Sciatic nerve (tissue), 2 donors: ENCODE data around the gene ACTL7A. TPM values are rescaled to one million over a fixed set of nuclear protein-coding genes. Genes with fewer than 3 reads are reported as not detected.
"Not testable (repeated sequence)": the region's sequence is repeated elsewhere in the genome, so short reads cannot be mapped to it uniquely, and the experiment has no call there.

Experiments used
- ATAC-seq: fragments of 200-7000 bp; cut with Tn5 transposase; one replicate; pipeline ENCODE4 v1.9.1; 2020; ENCODE audit warnings: mild to moderate bottlenecking, moderate library complexity
- DNase-seq: peaks from one replicate; pipeline ENCODE4 v3.0.0-alpha.2; 2020; ENCODE audit warnings: low spot score
- intact Hi-C: fragments of 100-400 bp; cut with DNase I; formaldehyde crosslinking; loops from one replicate; pipeline ENCODE4 v1.14.2; 2022
- total RNA-seq: library from RNA; stranded (reverse); fragmentation: NEBNext Ultra II Directional; extraction: Animal tissue kit (Norgen Biotek cat#: 25700); gene quantifications from one replicate; pipeline ENCODE4 v1.2.1, GENCODE V29; 2021
- donor health status: DM: no; HTN: no; CAD: no.
- donor health status: DM: no; HTN: no; CAD: no.

The ACTL7A gene
- not detected for total RNA-seq

GRCh38 chr9:108861997-108862396 lies at the start of gene ACTL7A:
Gene ACTL7A (plus strand): TSS chr9:108862266. CDS start chr9:108862323, 57 bp downstream.
- ATAC-seq = no peak
- no peak for DNase-seq
- intact Hi-C loops = no loop called here

GRCh38 chr9:108812396-108813025 lies 49.6 kb upstream of the ACTL7A start:
- intact Hi-C loops = no loop called here

DNA sequence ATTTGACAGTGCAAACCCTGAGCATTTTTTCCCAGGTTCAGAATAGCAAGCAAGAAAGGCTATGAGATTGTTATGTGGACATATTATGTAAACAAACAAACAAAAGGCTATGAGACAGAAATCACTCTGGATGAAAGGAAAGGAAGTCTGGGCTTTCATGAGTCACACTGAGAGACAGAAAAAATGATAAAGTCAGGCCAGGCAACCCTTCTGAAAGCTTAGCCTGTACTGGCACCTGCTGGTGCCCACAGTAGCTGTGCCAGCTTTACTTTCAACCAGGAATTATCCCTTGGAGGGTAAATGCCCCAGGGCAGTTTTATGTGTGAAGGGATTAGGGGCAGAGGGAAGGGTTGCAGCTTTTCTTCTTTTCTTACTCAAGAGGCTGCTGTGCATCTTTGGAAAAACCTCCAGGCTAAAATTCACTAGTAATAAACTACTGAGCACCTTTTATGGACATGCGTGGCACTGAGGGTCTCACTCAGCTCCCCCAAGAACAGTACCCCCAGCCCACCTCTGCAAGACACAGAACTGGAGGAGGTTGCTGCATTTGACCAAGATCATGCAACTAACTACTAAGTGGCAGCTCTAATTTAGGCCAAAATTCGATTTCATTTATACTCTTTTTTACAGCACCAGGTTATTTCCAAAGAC lies 48.0 kb upstream of the ACTL7A start:
- ATAC-seq = peak; percentile 79
- intact Hi-C loops = no loop called here
- DNase-seq = no peak

More at GRCh38 chr9:108812396-108813025, 49.6 kb upstream of the ACTL7A start:
- ATAC-seq (no peak), DNase-seq (no peak)

DNA sequence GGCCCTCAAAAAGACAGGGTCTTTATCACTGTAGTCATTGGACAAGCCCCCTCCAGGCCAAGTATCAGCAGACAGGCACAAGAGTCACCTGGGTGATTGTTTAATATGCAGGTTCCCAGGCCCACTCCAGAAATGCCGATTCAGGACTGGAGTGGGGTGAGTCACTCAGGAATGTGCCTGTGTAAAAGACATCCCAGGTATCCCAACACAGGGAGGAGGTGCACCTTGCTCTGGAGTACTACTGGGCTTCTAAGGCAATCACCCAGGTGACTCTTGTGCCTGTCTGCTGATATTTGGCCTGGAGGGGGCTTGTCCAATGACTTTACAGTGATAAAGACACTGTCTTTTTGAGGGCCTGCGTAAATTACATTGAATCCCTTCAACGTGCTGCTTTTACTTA lies 46.9 kb upstream of the ACTL7A start:
- DNase-seq (no peak), ATAC-seq (no peak)
- intact Hi-C loops = no loop called here

DNA sequence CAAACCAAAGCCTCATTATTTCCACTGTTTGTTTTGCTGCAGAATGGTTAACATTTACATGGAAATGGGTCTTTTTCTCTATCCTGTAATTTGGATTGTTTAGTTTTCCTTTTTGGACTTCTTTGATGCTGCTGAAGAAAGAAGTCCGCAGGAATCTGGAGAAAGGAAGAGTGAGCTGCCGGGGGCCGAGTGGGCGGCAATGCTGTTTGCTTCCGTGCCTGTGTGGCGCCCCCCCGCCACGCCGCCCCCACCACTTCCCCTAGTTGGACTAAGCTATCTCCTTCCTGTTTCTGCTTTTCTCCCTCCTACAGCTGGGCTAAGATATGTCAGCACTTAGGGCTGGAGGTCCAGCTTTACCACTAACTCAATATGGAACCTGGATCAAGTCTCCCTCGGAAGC lies 46.0 kb upstream of the ACTL7A start:
- DNase-seq = no peak
- intact Hi-C loops = no loop called here
- ATAC-seq = no peak

- no peak for DNase-seq
- intact Hi-C loops = no loop called here
- ATAC-seq = no peak
Observed at GRCh38 chr9:108823829-108824228, 38.2 kb upstream of the ACTL7A start.

DNA sequence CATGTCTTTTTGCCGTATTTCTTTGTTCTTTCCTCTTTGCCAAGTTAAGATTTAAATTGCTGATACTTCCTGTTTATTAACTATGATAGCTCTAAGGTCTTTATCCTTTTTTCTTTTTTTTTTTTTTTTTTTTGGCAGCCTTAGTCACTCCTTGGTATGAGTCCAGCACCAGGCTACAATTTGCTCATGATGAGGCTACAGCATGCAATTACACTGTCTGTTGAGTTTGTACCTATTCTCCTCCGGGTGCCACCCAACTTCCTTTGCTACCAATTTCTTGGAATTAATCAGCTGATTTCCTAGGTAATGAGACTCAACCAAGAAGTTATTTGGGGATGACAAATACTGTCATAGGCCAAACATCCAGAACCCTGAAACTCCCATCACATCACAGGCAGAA lies 31.8 kb upstream of the ACTL7A start:
- ATAC-seq = no peak
- intact Hi-C loops = no loop called here
- DNase-seq = no peak

DNA sequence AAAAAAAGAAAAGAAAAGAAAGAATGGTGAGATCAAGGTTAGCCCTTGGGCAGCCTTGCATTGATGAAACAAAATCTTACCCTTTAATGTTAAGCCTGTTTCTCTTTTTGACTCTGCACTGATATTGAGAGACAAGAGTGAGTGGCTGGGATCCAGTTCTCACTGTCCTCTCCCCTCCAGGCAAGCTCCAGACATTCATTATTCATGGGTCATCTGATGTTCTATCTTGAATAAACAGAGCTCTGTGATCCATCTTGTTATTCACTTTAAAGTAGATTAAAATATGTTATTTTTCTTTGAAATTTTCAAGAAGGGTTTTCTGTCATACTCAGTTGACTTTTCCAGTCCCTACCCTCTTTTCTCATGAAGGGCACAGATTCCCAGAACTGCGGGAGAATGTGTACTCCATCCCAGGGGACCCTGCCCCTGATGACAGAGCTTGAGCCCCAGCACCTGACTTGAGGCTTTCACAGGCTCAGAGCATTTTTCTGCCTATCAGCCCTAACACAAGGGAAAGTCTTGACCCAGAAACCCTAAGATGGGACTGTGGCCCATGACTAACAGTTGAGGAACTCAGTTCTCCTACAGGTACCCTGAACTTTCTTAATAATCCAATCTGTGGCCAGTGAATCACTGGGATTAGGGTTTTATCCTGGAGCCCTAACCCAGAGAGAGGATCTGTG lies 30.4 kb upstream of the ACTL7A start:
- DNase-seq (no peak), ATAC-seq (no peak)
- intact Hi-C loops = no loop called here

- DNase-seq (no peak), ATAC-seq (no peak)
- intact Hi-C loops = no loop called here
Observed at GRCh38 chr9:108832179-108832500, 29.9 kb upstream of the ACTL7A start.

GRCh38 chr9:108834959-108835665 lies 27.0 kb upstream of the ACTL7A start:
- intact Hi-C loops = no loop called here
- DNase-seq (no peak), ATAC-seq (no peak)

GRCh38 chr9:108835831-108836230 lies 26.2 kb upstream of the ACTL7A start:
- no peak for ATAC-seq
- DNase-seq = no peak
- intact Hi-C loops = no loop called here

DNA sequence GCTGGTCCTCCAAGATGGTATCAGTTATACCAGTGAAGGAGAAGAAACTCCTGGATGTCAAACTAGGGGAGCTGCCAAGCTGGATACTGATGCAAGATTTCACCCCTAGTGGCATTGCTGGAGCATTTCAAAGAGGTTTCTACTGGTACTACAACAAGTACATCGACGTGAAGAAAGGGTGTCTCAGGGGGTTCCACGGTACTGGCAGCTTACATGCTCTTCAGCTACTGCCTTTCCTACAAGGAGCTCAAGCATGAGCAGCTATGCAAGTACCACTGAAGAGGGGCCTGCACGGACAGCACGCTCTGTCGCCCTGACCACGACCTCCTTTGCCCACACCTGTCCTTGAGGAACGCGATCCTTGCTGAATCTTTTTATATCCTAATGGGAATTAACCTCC lies 25.7 kb upstream of the ACTL7A start:
- intact Hi-C loops = no loop called here
- DNase-seq = no peak
- ATAC-seq = no peak

DNA sequence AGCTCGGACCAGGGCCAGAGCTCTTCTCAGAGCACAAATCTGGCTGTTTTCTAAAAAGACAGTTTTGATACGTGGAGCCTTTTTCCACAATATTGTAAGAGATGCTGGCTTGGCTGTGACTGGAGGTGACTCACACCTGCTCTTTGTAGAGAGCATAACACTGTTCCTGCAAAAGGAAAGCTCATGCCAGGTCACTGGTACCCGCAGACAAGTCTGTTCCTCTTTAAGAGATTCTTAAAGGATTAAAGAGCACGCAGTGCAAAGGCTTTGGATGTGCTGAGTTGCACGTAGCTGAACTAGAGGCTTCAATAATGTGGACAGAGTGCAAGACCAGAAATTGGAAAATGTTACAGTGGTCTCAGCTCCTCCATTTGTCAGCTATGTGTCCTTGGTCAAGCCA lies 25.3 kb upstream of the ACTL7A start:
- intact Hi-C loops = no loop called here
- DNase-seq = no peak
- no peak for ATAC-seq

DNA sequence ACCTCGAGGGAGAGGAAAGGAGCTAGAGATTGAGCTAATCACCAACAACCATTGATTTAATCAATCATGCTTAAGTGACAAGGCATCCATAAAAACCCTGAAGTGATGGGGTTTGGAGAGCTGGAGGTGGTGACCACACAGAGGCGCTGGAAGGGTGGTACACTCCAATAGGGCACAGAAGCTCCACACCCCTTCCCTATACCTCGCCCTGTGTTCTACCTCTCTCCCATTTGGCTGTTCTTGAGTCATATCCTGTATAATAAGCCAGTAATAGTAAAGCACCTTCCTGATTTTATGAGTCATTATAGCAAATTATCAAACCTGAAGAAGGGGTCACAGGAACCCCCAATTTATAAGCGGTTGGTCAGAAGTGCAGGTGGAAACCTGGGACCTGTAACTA lies 24.5 kb upstream of the ACTL7A start:
- intact Hi-C loops = no loop called here
- DNase-seq (no peak), ATAC-seq (no peak)

- intact Hi-C loops = no loop called here
- ATAC-seq = no peak
Observed at GRCh38 chr9:108838017-108838416, 24.0 kb upstream of the ACTL7A start.

DNA sequence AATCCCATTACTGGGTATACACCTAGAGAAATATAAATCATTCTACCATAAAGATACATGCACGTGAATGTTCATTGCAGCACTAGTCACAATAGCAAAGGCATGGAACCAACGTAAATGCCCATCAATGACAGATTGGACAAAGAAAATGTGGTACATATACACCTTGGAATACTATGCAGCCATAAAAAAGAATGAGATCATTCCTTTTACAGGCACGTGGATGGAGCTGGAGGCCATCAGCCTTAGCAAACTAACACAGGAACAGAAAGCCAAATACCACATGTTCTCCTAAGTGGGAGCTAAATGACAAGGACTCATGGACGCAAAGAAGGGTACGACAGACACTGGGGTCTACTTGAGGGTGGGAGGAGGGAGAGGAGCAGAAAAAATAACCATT lies 22.5 kb upstream of the ACTL7A start:
- ATAC-seq, DNase-seq, intact Hi-C loops: not testable (repeated sequence)

More at GRCh38 chr9:108838017-108838416, 24.0 kb upstream of the ACTL7A start:
- DNase-seq = no peak

- DNase-seq (no peak), ATAC-seq (no peak)
- intact Hi-C loops = no loop called here
Observed at GRCh38 chr9:108842610-108843295, 19.3 kb upstream of the ACTL7A start.

DNA sequence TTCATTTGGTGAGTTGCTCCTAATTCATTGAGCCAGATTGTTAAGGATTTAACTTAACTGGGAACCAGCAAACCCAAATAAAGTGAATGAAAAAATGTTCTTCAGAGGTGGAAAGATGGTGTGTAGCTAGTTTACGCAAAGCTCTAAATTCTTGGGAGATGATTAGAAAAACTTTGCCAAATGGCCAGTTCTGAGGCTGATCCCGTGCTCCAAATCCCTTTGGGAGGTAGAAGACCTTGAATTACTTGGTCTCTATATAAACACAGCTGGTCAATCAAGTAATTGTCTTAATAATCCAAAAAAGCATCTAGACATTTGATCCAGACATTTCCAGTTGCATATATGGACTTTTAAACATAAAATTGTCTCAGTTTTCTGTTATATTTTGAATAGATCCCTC lies 17.7 kb upstream of the ACTL7A start:
- ATAC-seq (peak; percentile 83), DNase-seq (no peak)
- intact Hi-C loops = no loop called here

- intact Hi-C loops = no loop called here
- ATAC-seq (no peak), DNase-seq (no peak)
Observed at GRCh38 chr9:108844856-108845255, 17.2 kb upstream of the ACTL7A start.
